ENCODE measurements around the gene RPEL1.

Gene RPEL1

DNA sequence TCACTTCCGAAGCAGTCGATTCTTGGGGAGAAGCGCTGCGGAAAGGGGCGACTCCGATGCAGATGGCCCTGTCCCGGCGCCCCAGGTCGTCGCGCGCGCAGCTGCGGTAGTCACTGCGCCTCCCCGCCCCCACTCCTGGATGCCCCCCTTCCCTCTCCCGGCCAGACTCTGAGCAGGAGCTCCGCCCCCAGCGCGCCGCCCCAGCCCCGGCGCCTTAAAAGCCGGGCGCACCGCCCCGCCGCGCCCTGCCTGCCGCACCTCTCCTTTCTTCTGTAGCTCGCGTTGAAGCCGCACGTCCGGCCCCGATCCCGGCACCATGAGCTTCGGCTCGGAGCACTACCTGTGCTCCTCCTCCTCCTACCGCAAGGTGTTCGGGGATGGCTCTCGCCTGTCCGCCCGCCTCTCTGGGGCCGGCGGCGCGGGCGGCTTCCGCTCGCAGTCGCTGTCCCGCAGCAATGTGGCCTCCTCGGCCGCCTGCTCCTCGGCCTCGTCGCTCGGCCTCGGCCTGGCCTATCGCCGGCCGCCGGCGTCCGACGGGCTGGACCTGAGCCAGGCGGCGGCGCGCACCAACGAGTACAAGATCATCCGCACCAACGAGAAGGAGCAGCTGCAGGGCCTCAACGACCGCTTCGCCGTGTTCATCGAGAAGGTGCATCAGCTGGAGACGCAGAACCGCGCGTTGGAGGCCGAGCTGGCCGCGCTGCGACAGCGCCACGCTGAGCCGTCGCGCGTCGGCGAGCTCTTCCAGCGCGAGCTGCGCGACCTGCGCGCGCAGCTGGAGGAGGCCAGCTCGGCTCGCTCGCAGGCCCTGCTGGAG is 31.4 kb downstream of the RPEL1 start, which contains the start of gene INA:
TSS of gene INA (plus strand) at position 243 of the 817 bp plus-strand sequence. CDS start at position 317, 74 bp downstream.
- peaks cover 36% of the 10 kb centered on the region for H3K27me3 ChIP-seq (ENCODE audit: insufficient read depth, poor library complexity, severe bottlenecking)
- TF ChIP-seq, protein P1, sequence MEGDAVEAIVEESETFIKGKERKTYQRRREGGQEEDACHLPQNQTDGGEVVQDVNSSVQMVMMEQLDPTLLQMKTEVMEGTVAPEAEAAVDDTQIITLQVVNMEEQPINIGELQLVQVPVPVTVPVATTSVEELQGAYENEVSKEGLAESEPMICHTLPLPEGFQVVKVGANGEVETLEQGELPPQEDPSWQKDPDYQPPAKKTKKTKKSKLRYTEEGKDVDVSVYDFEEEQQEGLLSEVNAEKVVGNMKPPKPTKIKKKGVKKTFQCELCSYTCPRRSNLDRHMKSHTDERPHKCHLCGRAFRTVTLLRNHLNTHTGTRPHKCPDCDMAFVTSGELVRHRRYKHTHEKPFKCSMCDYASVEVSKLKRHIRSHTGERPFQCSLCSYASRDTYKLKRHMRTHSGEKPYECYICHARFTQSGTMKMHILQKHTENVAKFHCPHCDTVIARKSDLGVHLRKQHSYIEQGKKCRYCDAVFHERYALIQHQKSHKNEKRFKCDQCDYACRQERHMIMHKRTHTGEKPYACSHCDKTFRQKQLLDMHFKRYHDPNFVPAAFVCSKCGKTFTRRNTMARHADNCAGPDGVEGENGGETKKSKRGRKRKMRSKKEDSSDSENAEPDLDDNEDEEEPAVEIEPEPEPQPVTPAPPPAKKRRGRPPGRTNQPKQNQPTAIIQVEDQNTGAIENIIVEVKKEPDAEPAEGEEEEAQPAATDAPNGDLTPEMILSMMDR (IDR thresholded peaks at IDR 0.05; ENCODE audit: insufficient read depth, low read length) = no peak
- TF ChIP-seq GABPA (IDR thresholded peaks at IDR 0.05; ENCODE audit: low read depth) = no peak
- TF ChIP-seq, protein P2, sequence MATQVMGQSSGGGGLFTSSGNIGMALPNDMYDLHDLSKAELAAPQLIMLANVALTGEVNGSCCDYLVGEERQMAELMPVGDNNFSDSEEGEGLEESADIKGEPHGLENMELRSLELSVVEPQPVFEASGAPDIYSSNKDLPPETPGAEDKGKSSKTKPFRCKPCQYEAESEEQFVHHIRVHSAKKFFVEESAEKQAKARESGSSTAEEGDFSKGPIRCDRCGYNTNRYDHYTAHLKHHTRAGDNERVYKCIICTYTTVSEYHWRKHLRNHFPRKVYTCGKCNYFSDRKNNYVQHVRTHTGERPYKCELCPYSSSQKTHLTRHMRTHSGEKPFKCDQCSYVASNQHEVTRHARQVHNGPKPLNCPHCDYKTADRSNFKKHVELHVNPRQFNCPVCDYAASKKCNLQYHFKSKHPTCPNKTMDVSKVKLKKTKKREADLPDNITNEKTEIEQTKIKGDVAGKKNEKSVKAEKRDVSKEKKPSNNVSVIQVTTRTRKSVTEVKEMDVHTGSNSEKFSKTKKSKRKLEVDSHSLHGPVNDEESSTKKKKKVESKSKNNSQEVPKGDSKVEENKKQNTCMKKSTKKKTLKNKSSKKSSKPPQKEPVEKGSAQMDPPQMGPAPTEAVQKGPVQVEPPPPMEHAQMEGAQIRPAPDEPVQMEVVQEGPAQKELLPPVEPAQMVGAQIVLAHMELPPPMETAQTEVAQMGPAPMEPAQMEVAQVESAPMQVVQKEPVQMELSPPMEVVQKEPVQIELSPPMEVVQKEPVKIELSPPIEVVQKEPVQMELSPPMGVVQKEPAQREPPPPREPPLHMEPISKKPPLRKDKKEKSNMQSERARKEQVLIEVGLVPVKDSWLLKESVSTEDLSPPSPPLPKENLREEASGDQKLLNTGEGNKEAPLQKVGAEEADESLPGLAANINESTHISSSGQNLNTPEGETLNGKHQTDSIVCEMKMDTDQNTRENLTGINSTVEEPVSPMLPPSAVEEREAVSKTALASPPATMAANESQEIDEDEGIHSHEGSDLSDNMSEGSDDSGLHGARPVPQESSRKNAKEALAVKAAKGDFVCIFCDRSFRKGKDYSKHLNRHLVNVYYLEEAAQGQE (IDR thresholded peaks at IDR 0.05; ENCODE audit: insufficient replicate concordance, low read depth) = peak; percentile 54
- no peak for TF ChIP-seq POLR2AphosphoS5 (IDR thresholded peaks at IDR 0.05; ENCODE audit: low read depth)
- peak in 1 of 2 experiments; percentile 7 for DNase-seq (ENCODE audit: low read depth in 1 of 2, low spot score in 1 of 2)
- H3K27ac ChIP-seq (replicated peaks) = no peak within 1 kb of the TSS
- H3K4me3 ChIP-seq (replicated peaks; ENCODE audit: insufficient read depth, low read length) = peak within 1 kb of the TSS; percentile 22

DNA sequence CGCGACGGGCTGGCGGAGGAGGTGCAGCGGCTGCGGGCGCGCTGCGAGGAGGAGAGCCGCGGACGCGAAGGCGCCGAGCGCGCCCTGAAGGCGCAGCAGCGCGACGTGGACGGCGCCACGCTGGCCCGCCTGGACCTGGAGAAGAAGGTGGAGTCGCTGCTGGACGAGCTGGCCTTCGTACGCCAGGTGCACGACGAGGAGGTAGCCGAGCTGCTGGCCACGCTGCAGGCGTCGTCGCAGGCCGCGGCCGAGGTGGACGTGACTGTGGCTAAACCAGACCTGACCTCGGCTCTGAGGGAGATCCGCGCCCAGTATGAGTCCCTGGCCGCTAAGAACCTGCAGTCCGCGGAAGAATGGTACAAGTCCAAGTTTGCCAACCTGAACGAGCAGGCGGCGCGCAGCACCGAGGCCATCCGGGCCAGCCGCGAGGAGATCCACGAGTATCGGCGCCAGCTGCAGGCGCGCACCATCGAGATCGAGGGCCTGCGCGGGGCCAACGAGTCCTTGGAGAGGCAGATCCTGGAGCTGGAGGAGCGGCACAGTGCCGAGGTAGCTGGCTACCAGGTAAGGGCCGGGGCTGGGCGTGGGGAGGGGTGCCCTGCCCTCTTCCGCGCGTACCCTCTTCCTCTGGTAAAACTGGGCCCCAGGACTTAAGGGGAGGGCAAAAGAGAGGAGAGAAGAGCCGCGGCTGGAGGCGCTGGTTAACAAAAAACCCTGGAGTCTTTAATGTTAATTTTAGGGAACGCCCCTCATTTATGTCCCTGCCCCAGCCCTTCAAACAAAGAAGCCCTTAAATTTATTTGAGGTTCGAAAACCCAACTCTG is 32.2 kb downstream of the RPEL1 start:
- no peak for DNase-seq (ENCODE audit: low read depth in 1 of 2, low spot score in 1 of 2)
- H3K4me3 ChIP-seq (replicated peaks; ENCODE audit: insufficient read depth, low read length) = no peak overlapping the region
- peaks cover 33% of the 10 kb centered on the region for H3K27me3 ChIP-seq (ENCODE audit: insufficient read depth, poor library complexity, severe bottlenecking)

DNA sequence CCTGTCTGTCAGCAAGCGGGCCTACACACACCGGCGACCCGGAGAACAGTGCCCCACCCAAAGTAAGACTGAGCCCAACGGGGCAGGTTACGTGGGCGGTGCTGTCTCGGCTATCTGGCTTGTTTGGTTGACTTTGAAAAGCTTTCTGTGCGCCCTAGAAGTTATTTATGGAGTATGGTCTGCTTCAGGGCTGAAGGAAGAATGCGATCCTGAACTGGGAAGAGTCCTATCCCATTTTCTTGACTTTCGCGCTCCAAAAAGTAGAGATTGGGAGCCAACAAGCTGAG is 32.8 kb downstream of the RPEL1 start:
- TF ChIP-seq, protein P2 (IDR thresholded peaks at IDR 0.05; ENCODE audit: insufficient replicate concordance, low read depth) = no peak
- TF ChIP-seq, protein P1 (IDR thresholded peaks at IDR 0.05; ENCODE audit: insufficient read depth, low read length) = no peak
- TF ChIP-seq POLR2AphosphoS5 (IDR thresholded peaks at IDR 0.05; ENCODE audit: low read depth) = no peak
- no peak for TF ChIP-seq GABPA (IDR thresholded peaks at IDR 0.05; ENCODE audit: low read depth)
- no peak for TF ChIP-seq SPI1 (IDR thresholded peaks at IDR 0.05; ENCODE audit: borderline replicate concordance, low read depth)
- no peak for DNase-seq (ENCODE audit: low read depth in 1 of 2, low spot score in 1 of 2)
- H3K27me3 ChIP-seq (ENCODE audit: insufficient read depth, poor library complexity, severe bottlenecking) = peaks cover 33% of the 10 kb centered on the region
- no peak overlapping the region for H3K27ac ChIP-seq (replicated peaks)
- no peak overlapping the region for H3K4me3 ChIP-seq (replicated peaks; ENCODE audit: insufficient read depth, low read length)

More for the DNA sequence above, 32.2 kb downstream of the RPEL1 start:
- TF ChIP-seq GABPA (IDR thresholded peaks at IDR 0.05; ENCODE audit: low read depth) = no peak
- no peak for TF ChIP-seq SPI1 (IDR thresholded peaks at IDR 0.05; ENCODE audit: borderline replicate concordance, low read depth)
- TF ChIP-seq, protein P2 (IDR thresholded peaks at IDR 0.05; ENCODE audit: insufficient replicate concordance, low read depth) = no peak
- H3K27ac ChIP-seq (replicated peaks) = no peak overlapping the region

Data from HL-60 (cell line).